Urothelium cell line (cell line): ENCODE measurements around the gene MPLKIP.
A peak's percentile ranks its signal among the peaks of the same experiment; 100 is the strongest.
"Not testable (repeated sequence)": the region's sequence is repeated elsewhere in the genome, so short reads cannot be mapped to it uniquely, and the experiment has no call there.

Source experiments
- DNase-seq: peaks from one replicate; pipeline ENCODE4 v3.0.0; 2011; ENCODE audit warnings: low spot score, mixed read lengths
- FAIRE-seq: peaks from 2 replicates; lab custom pipeline; 2011; peaks lifted over from hg19 to GRCh38; lab: Jason Lieb, UNC

MPLKIP gene

DNA sequence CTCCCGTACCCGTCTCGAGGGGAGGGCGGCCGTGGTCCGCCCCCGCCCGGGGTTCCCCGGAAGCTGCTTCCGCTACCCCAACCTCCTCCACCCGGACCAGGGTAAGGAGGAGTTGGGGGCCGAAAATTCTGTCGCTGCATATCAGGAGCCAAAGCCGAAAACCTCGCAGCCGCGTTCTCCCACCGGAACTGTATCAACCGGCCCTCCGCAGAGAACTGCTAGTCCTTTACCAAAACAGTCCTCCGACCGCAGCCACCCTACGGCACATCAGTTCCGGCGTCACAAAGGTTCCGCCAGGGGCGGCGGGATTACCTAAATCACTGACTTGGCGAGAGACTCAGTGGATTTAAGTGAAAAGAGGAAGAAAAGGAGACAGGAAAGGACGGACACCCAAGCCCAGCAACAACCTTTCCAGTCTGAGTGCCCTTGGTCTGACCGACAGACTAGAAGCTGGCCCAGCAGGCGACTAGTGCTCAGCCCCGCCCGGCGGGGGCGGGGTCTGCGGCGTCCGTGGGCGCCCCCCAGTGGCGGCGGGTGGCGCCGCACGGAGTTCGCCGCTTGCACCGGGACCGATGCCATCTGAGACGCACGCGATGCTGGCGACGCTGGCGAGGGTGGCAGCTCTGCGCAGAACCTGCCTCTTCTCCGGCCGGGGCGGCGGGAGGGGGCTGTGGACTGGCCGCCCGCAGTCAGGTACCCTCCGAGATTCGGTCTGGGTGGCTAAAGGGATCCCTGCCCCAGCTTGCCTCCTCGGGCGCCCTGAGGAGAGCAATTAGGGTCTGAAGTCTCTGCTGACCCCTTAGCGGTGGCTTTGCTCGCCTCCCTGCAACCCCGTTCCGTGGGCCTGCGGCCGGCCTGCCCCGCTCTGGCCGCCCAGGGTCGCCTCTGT is at the start of gene MPLKIP, which contains the start of gene SUGCT:
TSS of gene MPLKIP (minus strand) at position 195 of the 889 bp plus-strand sequence. CDS start at position 140, 55 bp downstream.
TSS of gene SUGCT (plus strand) at position 578 of the 889 bp plus-strand sequence.
- FAIRE-seq (peak; percentile 96), DNase-seq (peak; percentile 95)

- DNase-seq (no peak), FAIRE-seq (no peak)
These were observed 48.0 kb upstream of the MPLKIP start for GRCh38 chr7:40182452-40182851.

- no peak for DNase-seq
- no peak for FAIRE-seq
These were observed 42.6 kb upstream of the MPLKIP start for GRCh38 chr7:40177071-40177470.

DNA sequence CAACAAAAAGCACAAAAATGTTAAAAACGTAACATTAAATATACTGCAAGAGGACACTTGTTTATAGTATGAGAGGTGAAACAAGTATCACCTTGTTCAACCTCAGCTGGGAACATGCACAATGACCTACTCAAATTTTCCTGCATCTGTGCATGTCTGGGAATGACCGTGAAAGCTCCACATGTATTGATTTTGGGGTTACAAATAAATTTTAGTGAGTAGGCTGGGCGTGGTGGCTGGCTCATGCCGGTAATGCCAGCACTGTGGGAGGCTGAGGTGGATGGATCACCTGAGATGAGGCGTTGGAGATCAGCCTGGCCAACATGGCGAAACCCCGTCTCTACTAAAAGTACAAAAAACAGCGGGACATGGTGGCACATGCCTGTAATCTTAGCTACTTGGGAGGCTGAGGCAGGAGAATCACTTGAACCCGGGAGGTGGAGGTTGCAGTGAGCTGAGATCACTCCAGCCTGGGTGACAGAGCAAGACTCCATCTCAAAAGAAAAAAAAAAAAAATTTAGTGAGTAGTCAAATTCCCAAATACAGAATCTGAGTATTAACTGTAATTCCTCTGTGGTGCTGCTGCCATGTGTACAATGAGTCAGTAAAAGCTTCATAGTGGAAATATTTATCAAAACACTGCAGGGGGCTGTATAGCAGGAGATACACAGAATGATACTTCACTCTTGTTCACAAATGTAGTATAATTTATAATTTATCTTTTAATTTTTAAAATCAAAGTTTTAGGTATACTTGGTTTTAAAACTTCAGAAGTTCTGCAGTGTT is 41.5 kb upstream of the MPLKIP start:
- FAIRE-seq (no peak), DNase-seq (no peak)

- not testable (repeated sequence) for DNase-seq, FAIRE-seq
These were observed 40.8 kb upstream of the MPLKIP start for GRCh38 chr7:40175256-40175655.

GRCh38 chr7:40173121-40173520 is 38.7 kb upstream of the MPLKIP start:
- DNase-seq, FAIRE-seq: not testable (repeated sequence)

GRCh38 chr7:40168266-40168665 is 33.8 kb upstream of the MPLKIP start:
- not testable (repeated sequence) for DNase-seq, FAIRE-seq

DNA sequence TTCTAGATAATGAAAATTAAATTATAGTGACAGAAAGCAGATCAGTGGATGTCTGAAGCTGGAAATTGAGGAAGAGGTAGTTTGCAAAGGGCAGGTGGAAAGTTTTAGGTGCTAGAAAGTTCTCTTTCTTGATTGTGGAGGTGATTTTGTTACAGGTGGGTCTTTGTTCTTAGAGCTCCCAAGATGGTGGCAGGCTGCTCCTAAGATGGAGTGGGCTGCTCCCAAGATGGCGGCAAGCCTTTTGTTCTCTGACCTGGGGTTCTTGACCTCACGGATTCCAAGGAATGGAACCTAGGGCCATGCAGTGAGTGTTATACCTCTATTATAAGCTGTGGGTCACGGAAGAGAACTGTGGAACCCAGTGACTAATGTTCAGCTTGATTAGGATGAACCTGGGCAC is 32.9 kb upstream of the MPLKIP start:
- FAIRE-seq = no peak

DNA sequence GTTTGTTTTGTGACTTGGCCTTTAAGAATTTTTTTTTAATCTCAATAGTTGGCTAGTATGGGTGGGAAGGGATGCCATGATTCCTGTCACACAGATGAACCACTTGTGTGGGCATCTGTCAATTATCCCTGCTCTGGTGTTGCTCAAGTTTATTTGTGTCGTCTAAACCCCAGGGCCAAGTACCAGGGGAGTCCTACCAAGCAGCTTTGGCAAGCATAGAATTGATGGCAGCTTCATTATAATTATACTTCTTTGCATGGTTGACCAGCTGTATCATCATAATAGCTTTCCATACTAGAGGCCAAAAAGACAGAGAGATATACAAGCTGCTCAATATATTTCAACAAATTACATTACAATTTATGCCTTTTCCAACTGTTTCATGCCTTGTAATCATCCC is 30.8 kb upstream of the MPLKIP start:
- DNase-seq (no peak), FAIRE-seq (no peak)

More for the DNA sequence above, 32.9 kb upstream of the MPLKIP start:
- no peak for DNase-seq

- DNase-seq (no peak), FAIRE-seq (peak; percentile 63)
These were observed 28.1 kb upstream of the MPLKIP start for GRCh38 chr7:40162516-40162915.

- DNase-seq = no peak
These were observed 22.6 kb upstream of the MPLKIP start for GRCh38 chr7:40156988-40157387.

GRCh38 chr7:40151504-40151903 is 17.1 kb upstream of the MPLKIP start:
- FAIRE-seq (no peak), DNase-seq (no peak)

More at GRCh38 chr7:40156988-40157387, 22.6 kb upstream of the MPLKIP start:
- FAIRE-seq = no peak

GRCh38 chr7:40148671-40149070 is 14.2 kb upstream of the MPLKIP start:
- DNase-seq = no peak
- no peak for FAIRE-seq

DNA sequence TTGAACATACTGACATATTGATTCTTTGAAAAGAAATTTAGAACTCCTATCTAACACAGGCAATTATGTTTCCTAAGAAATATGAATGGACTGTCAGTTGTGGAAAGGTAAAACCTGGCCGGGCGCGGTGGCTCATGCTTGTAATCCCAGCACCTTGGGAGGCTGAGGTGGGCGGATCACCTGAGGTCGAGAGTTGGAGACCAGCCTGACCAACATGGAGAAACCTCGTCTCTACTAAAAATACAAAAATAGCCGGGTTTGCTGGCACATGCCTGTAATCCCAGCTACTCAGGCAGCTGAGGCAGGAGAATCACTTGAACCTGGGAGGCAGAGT is 13.8 kb upstream of the MPLKIP start:
- FAIRE-seq, DNase-seq: not testable (repeated sequence)

- FAIRE-seq = no peak
- DNase-seq = peak; percentile 62
These were observed 13.2 kb upstream of the MPLKIP start for GRCh38 chr7:40147371-40148246.

- not testable (repeated sequence) for FAIRE-seq, DNase-seq
These were observed 11.2 kb upstream of the MPLKIP start for GRCh38 chr7:40145596-40146130.

DNA sequence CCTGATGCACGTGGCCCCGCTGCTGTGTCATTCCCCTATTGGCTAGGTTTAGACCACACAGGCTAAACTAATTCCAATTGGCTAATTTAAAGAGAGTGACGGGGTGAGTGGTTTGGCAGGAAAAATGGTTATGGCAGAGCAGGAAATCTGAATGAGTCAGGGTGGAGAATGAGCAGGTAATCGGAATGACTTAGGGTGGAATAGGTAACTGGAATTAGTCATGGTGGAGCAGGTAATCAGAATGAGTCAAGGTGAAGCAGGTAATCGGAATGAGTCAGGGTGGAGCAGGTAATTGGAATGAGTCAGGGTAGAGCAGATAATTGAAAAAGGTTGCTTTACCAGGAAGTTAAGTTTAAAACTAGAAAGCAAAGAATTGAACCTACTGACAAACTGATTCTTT is 7.5 kb upstream of the MPLKIP start:
- DNase-seq, FAIRE-seq: not testable (repeated sequence)

DNA sequence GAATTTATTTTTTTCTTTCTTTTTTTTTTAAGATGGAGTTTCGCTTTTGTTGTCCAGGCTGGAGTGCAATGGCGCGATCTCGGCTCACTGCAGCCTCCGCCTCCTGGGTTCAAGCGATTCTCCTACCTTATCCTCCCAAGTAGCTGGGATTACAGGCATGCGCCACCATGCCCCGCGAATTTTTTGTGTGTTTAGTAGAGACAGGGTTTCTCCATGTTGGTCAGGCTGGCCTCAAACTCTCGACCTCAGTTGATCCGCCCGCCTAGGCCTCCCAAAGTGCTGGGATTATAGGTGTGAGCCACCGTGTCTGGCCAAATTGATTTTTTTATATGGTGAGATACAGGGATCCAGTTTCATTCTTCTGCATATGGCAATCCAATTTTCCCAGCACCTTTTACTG is 5.5 kb upstream of the MPLKIP start:
- not testable (repeated sequence) for FAIRE-seq, DNase-seq

GRCh38 chr7:40138973-40139372 is 4.6 kb upstream of the MPLKIP start:
- DNase-seq = no peak
- no peak for FAIRE-seq

DNA sequence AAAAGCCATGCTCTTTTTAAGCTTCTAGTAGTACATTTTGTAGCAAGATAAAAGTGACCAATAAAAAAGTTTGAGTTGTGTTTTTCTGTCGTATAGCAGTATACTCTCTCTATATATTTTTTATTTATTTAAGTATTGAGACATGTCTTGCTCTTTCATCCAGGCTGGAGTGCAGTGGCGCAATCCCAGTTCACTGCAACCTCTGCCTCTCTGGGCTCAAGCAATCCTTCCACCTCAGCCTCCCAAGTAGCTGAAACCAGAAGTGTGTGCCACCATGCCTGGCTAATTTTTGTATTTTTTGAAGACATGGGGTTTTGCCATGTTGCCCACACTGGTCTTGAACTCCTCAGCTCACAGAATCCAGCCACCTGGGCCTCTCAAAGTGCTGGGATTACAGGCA is 3.1 kb upstream of the MPLKIP start:
- DNase-seq (no peak), FAIRE-seq (no peak)
